Activated CD8-positive, alpha-beta memory T cell treated with anti-CD3 and anti-CD28 coated beads for 24 hours (primary cell): Measurements from ENCODE around the gene CPNE4.

Experiments used
- DNase-seq: peaks from one replicate; pipeline ENCODE4 v3.0.0-alpha.2; 2020

The CPNE4 gene

GRCh38 chr3:131794766-131795388 is 239.9 kb downstream of the CPNE4 start:
- no peak for DNase-seq

DNA sequence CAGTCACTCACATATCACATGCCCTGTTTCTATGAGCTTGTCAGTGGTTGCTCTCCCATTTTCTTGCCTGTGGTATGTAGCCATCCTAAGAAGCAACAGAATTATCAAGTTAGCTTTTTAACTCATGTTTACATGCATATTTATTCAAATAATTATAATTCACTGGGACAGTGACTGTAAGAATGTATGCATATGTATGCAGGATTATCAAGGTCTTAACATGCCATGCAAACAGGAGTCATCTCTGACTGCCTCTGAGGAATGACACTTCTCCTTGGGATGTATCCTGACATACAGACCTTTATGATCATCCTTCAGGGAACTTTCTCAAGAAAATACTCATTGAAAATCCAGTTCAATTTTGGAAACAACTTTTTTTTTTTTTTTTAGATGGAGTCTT is 240.9 kb downstream of the CPNE4 start:
- no peak for DNase-seq

DNA sequence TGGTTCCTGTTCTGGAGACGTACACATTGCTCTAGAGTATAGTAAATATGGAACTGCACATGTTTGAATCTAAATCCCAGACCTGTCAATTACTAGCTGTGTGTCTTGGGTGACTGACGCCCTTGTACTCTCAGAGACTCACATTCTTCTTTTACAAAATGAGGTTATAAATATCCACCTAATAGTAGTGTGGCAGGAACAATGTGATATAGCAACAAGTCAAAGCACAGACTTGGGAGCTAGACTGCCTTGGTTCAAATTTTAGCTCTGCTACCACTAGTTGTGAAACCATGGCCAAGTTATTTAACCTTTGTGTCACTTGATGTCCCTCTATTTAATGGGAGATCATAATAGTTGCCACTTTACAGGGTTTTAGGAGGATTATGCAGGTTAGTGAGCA is 245.6 kb downstream of the CPNE4 start:
- DNase-seq: no peak

DNA sequence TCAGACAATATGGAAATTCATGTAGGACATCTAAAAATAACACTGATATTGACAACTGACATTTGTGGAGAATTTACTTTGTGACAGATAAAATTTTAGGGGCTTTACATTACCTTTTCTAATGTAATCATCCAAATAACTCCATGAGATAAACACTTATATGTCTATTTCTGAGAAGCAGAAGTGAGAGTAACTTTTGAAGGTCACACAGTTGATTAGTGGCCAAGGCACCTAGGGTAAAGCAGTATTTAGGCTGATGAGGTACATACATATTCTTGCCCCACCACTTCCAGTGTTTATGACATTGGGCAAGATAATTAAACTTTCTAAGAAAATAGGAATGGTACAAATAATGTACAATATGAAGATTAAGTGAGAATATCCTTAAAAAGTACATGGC is 248.4 kb downstream of the CPNE4 start:
- no peak for DNase-seq

DNA sequence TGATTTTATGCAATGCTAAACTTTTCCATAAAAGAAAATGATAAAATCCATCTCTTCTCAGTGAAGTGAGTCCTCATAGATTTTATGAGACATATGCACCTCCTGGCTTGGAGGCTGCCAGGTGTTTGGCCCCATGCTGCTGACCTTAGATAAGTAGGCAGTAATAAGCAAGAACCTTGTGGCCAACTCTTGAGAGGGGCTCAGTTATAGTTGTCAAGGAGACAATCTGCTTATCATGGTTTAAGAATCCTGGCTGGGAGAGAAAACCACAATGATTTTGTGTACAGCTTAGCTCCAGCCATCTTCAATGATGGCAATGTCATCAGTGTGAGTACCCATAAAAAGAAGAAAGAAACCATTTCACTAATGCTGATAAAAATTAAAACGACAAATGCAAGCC is 252.1 kb downstream of the CPNE4 start:
- DNase-seq: no peak

- DNase-seq: no peak
Measured at GRCh38 chr3:131778526-131778925, 256.3 kb downstream of the CPNE4 start.

DNA sequence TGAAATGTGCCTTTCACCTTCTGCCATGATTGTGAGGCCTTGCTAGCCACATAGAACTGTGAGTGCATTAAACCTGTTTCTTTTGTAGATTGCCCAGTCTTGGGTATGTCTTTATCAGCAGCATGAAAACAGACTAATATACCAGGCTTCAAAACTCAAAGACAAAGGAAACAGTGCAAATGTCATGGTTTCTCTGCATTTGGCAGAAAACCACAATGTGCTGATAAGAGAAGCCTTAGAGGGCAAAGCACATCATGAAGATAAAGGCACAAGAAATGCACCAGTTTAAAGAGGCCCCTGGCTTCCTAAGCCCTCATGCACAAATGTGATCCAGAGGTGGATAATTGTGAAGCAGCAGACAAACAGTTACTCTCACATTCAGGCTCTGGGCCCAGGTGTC is 259.2 kb downstream of the CPNE4 start:
- no peak for DNase-seq

DNA sequence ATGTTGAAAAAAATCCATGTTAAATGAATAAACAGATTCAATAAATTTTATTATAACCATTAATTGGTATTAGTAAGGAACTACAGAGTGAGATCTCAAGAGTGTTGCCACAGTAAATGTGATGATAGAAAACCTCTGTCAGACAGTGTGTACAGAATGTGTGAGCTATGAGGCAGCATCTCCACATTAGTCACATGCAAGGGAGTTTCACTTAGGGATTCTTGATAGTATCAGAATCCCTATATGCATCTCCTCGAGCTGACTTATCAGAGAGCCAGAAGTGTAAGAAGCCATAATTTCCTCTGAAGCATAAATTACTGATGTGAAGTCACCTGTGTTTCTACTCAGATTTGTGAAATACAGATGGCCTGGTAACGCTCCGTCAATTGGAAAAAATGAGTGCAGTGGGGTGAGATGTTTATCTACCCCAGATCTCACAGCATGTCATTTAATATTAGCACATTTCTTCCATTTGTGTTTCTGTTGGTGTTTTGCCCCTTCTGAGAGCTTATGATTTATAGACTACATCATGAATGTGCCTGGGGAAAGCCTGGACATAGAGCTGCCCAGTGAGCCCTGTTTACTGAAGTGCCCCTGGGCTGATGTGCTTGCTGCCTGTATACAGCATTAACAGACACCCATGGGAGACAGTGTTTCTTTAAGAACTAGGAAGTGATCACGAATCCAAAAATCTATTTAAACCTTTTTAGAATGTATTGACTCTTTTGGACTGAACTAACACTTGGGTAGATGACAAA is 262.4 kb downstream of the CPNE4 start:
- no peak for DNase-seq

GRCh38 chr3:131762981-131763564 is 271.7 kb downstream of the CPNE4 start:
- no peak for DNase-seq

DNA sequence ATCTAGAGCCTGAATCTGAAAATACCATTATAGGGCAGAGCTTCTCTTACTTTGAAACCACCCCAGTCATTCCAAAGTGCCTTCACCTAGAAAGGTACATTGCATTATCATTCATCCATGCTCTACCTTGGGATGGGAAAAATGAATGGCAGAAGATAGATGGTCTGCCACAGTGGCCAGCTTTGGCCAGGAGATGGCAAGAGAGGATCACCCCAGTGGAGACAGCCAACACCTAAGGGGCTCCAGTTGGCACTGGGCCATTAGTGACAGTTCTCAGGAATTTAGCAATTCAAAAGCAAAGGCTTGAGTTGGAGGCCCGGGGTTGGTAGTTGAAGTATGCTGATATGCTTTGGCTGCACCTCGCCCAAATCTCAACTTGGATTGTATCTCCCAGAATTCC is 278.4 kb downstream of the CPNE4 start:
- no peak for DNase-seq

DNA sequence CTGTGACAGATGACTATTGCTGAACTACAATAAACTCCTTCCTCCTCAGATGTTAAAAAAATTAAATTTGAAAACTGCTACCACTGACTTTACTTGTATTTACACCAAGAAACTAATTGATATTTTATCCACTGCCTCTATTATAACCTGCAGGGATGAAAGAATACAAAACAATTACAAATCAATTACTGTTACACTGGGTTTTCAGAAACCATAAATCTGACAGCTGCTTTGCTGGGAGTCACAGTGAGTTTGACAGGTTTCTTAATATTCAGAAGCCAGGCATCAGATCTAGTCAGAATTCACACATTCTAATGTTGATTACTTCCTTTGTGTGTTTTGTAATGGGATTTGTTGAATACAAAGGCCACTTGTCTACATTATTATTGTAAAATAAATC is 279.4 kb downstream of the CPNE4 start:
- no peak for DNase-seq

DNA sequence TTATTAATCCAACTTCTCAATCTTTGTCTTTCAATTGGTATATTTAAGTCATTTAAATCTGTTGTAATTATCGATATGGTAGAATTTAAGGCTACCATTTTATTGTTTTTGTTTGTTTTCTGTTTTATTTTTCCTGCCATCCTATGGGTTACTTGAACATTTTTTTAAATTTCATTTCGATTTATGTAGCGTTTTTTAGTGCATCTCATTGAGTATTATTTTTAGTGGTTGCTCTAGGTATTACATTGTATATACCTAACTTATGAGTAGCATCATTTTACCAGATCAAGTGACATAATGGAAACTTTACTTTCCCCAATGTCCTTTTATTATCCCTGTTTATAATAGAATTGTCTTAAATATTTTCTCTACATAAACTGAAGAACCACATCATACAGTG is 284.6 kb downstream of the CPNE4 start:
- DNase-seq: no peak

GRCh38 chr3:131749826-131750225 is 285.0 kb downstream of the CPNE4 start:
- no peak for DNase-seq

- DNase-seq: no peak
Measured at GRCh38 chr3:131747466-131747865, 287.3 kb downstream of the CPNE4 start.

- no peak for DNase-seq
Measured at GRCh38 chr3:131744765-131745164, 290.0 kb downstream of the CPNE4 start.

DNA sequence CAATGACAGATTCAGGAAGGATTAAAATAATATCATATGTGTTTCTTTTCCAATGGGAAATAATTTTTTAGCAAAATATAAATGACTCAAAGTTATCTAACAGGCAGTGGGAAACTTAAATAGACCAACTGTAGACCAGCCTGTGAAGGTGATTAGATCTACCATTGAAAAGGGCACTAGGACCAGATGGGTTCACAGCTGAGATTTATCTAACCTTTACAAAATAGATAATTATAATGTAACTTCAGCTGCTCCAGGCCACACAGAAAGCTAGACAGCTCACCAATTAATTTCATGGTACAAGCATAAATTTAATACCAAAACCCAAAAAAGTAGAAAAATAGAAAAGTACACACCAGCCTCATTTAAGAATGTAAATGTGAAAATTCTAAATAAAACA is 291.7 kb downstream of the CPNE4 start:
- DNase-seq: no peak

DNA sequence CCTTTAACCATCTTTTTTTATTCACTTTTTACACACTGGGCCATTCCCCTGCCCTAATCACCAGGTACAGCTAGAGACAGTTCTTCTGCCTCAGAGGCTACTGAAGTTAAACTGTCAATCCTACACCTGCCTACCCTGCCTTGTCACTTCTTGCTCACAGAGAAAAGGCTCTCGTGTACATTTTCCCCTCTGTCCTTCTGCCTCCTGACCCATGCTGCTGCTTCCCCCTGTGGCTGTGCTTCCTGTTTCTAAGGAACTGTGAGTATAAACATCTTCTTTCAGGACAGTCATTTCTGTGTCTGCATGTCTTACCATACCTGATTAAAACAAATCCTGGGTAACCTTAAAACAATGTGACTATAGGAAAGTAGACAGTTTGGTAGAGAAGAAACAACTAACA is 295.6 kb downstream of the CPNE4 start:
- no peak for DNase-seq

DNA sequence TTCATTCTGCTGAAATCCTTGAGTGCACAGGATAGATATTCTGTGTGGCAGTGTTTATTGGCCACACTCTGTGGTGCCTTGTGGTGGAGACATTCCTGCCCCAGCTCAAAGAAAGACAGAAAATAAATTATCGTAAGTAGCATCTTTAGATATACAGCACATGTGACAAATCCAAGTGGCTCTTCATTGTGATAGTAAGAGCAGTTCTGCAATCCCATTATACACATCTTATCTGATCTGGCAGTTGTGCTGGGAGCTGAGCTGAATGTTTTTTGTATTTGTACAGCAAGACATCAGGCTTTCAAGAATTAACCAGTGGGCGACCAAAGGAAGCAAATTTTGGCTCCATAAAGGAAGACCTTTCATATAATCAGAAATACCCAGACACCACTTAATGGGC is 296.7 kb downstream of the CPNE4 start:
- no peak for DNase-seq

DNA sequence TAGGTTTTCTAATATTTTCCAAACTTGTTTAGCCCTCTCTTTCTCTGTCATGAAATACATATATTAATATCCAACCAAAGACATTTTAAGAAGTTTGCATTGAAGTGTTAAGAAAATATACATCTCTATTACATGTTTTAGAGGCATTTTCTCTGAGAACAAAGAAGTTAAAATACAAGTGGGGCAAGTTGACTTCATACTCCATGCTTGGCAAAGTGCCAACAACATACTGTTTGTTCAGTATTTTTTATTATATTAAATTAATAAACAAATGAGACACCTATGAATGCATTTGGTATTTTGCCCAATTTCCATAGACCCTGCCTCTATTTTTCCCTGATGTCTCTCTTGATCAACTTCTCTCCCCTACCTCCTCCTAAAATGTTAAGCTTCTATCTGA is 299.3 kb downstream of the CPNE4 start:
- DNase-seq: no peak

- no peak for DNase-seq
Measured at GRCh38 chr3:131735116-131735515, 299.7 kb downstream of the CPNE4 start.

DNA sequence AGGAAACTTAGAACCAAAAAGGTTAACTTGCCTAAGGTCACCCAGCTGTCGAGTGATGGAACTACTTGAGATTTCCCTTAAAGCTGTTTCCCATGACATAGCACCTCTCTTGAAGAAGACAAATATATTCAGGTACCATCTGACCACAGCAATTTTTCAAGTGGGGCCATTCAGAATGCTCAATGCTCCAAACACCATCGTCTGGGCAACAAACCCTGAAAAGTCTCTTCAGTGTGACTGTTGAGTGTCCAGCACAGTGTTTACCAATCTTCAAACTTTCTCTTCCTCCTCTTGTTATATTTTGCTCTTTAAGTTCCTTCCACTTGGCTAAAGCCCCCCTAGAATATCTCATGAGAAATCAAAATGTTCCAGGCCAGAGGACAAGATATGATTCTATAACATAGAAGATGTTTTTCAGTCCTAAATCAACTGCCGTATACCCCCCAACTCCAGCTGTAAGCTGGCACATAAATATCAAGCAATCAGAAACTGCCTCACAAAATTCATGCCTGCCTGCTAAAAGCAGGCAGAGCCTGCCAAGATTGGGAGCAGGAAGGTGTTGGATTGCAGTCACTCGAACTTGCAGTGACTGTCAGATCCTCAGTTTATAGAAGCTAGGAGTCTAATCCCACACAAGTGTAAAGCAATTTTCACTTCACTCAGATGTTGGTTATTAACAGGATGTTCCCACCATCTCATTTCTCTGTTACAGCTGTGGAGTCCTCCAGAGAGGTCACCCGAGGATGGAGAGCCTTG is 301.6 kb downstream of the CPNE4 start:
- DNase-seq: no peak

- DNase-seq: no peak
Measured at GRCh38 chr3:131731709-131732108, 303.1 kb downstream of the CPNE4 start.

- no peak for DNase-seq
Measured at GRCh38 chr3:131730581-131730980, 304.2 kb downstream of the CPNE4 start.

DNA sequence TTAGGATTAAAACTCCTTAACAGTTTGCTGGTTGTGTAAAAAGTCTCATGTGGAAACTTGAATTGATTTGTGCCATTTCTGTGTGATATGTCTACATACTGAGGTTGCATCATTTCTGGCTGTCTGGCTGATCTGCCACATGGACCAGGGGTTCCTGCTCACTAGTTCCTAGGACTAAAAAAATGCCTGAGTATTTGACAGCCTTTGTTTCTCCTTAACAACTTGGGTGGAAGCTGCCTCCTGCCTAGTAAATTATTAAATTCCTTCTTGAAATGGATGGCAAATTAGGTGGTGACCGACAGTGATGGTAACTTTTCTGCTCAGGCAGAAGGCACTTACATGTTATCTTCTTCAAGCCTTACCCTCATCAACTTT is 305.2 kb downstream of the CPNE4 start:
- DNase-seq: no peak
